Keratinocyte (primary cell): ENCODE data around the gene MRPL45. TPM values are rescaled to one million over a fixed set of nuclear protein-coding genes. Genes with fewer than 3 reads are reported as not detected.

Source experiments
- DNase-seq: peaks from one replicate; pipeline ENCODE4 v3.0.0-alpha.2; 2011; ENCODE audit warnings: low read depth, missing footprints, low spot score
- FAIRE-seq: peaks from 2 replicates; lab custom pipeline; 2011; peaks lifted over from hg19 to GRCh38; lab: Jason Lieb, UNC
- H2AFZ ChIP-seq: 2 replicates; pipeline ENCODE4 v1.6.0; 2012; ENCODE audit warnings: low read length, control low read depth, inconsistent platforms; ENCODE audit not compliant: control insufficient read depth
- H3K27ac ChIP-seq: 2 replicates; pipeline ENCODE4 v1.5.1; 2011; ENCODE audit warnings: low read length; ENCODE audit not compliant: control insufficient read depth, insufficient read depth
- H3K27me3 ChIP-seq: 3 replicates; pipeline ENCODE4 v1.6.0; 2011; ENCODE audit warnings: low read length; ENCODE audit not compliant: control insufficient read depth, insufficient read depth; ENCODE audit errors: extremely low read depth
- H3K36me3 ChIP-seq, 2 experiments: 2 replicates in 1 of 2; 3 replicates in 1 of 2; pipeline ENCODE4 v1.5.1; 2011; ENCODE audit warnings: low read length in 2 of 2, mild to moderate bottlenecking in 1 of 2; ENCODE audit not compliant: control insufficient read depth in 2 of 2, insufficient read depth in 2 of 2; ENCODE audit errors: extremely low read depth in 1 of 2
- H3K4me1 ChIP-seq: 3 replicates; pipeline ENCODE4 v1.5.1; 2011; ENCODE audit warnings: low read length; ENCODE audit not compliant: control insufficient read depth, insufficient read depth; ENCODE audit errors: extremely low read depth
- H3K4me2 ChIP-seq: 3 replicates; pipeline ENCODE4 v1.6.0; 2011; ENCODE audit warnings: low read depth, low read length; ENCODE audit not compliant: control insufficient read depth, insufficient read depth; ENCODE audit errors: extremely low read depth
- H3K4me3 ChIP-seq, 3 experiments: fragments of 200-600 bp in 1 of 3; sonication (generic) in 1 of 3; 2 replicates in 2 of 3; 3 replicates in 1 of 3; pipeline ENCODE4 v1.5.1; 2011 to 2016; ENCODE audit warnings: low read length in 3 of 3, mild to moderate bottlenecking in 3 of 3, control low read depth in 2 of 3, inconsistent platforms in 1 of 3, low read depth in 1 of 3, mixed read lengths in 1 of 3, mixed run types in 1 of 3, moderate library complexity in 1 of 3; ENCODE audit not compliant: control insufficient read depth in 2 of 3, insufficient read depth in 2 of 3; ENCODE audit errors: extremely low read depth in 1 of 3
- H3K79me2 ChIP-seq: 2 replicates; pipeline ENCODE4 v1.6.0; 2012; ENCODE audit warnings: low read length; ENCODE audit not compliant: control insufficient read depth, insufficient read depth
- H3K9ac ChIP-seq: 3 replicates; pipeline ENCODE4 v1.6.0; 2011; ENCODE audit warnings: low read length; ENCODE audit not compliant: control insufficient read depth, insufficient read depth; ENCODE audit errors: extremely low read depth
- H3K9me1 ChIP-seq: 3 replicates; pipeline ENCODE4 v1.6.0; 2011; ENCODE audit warnings: low read length; ENCODE audit not compliant: control insufficient read depth, insufficient read depth; ENCODE audit errors: extremely low read depth
- H3K9me3 ChIP-seq: 2 replicates; pipeline ENCODE4 v1.5.1; 2012; ENCODE audit warnings: low read depth, low read length; ENCODE audit not compliant: control insufficient read depth
- H4K20me1 ChIP-seq: 3 replicates; pipeline ENCODE4 v1.6.0; 2011; ENCODE audit warnings: low read length; ENCODE audit not compliant: control insufficient read depth, insufficient read depth; ENCODE audit errors: extremely low read depth
- EZH2 ChIP-seq: IDR thresholded peaks from one replicate; pipeline ENCODE4 v1.6.1; 2012; ENCODE audit warnings: inconsistent platforms, mild to moderate bottlenecking, low read length, moderate library complexity
- dilution Hi-C: fragments of 300-500 bp; cut with MboI; formaldehyde crosslinking; loops from one replicate; pipeline ENCODE4 v1.7.0; 2020; ENCODE audit warnings: low sequenced_read_pairs; ENCODE audit not compliant: extremely low pct_ligation_motif_present
- polyA plus RNA-seq, 5 experiments: library from polyadenylated mRNA; depleted of rRNA in 3 of 5; stranded (reverse) in 3 of 5; stranded (forward) in 1 of 5; unstranded in 1 of 5; fragments of >200 nt; gene quantifications; 1 replicate in 1 of 5; 2 replicates in 3 of 5; 3 replicates in 1 of 5; pipeline versions ENCODE4 v1.2.1 to v1.2.3, GENCODE V29; 2011 to 2012; ENCODE audit warnings: missing spikeins in 2 of 5, low read depth in 1 of 5, low replicate concordance in 1 of 5
- TF ChIP-seq, protein P1 (sequence below), 3 experiments: IDR thresholded peaks in 1 of 3; conservative IDR thresholded peaks in 1 of 3; optimal IDR thresholded peaks in 1 of 3; 2 replicates in 2 of 3; 3 replicates in 1 of 3; pipeline versions ENCODE3 to v1.5.1; 2011; ENCODE audit warnings: low read length in 3 of 3, mild to moderate bottlenecking in 3 of 3, moderate library complexity in 2 of 3, control low read depth in 1 of 3, inconsistent platforms in 1 of 3; ENCODE audit not compliant: insufficient read depth in 2 of 3; ENCODE audit errors: extremely low read depth in 1 of 3

MRPL45 gene
- polyA plus RNA-seq, 1 donor (not counting 4 experiments of a cell fraction or from before 2014, with no cell fraction given) = 64.9 TPM

DNA sequence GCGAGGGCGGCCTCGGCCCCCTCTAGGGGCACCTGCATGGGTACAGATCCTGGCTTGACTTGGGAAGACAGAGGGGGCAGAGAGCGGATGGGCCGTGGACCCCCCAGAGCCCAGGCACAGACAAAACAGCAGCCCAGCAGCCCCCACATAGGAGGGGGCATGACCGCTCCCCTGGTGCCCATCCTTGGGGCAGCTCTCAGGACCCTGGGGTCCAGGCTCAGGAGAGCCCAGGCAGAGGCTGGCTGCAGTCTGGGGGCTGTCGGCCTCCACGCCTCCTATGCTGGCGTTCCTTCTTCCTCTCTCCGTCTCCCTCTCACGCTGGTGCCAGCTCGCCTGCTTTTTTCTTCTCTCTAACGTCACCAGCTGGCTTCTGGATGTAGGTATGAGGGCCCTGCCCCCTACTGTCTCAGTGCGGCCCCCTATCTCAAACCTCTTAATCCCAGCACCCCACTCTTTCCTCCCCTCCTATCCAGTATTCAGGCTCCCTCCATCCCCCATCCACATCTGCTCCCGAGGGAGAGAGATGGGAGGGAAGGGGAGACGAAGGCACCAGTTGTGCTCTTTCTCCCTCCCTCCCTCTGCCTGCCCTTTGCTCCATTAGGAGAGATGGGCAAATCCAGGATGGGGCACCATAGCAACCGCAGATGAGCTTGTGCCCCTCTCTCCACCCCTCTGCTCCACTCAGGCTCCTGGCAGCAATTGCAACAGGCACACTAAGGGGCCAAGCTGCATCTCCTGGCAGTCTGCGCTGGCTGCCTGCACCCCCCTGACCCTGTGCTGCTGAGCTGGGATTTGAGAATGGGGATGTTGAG lies 46.8 kb downstream of the MRPL45 start, which contains the start of gene GPR179:
Gene GPR179, minus strand, starts transcription at position 349 of the 812 bp plus-strand sequence. Its CDS starts 167 bp downstream, at position 182.
- no peaks in the 10 kb centered on the region for H3K9me3 ChIP-seq
- no peak for FAIRE-seq
- TF ChIP-seq, protein P1, sequence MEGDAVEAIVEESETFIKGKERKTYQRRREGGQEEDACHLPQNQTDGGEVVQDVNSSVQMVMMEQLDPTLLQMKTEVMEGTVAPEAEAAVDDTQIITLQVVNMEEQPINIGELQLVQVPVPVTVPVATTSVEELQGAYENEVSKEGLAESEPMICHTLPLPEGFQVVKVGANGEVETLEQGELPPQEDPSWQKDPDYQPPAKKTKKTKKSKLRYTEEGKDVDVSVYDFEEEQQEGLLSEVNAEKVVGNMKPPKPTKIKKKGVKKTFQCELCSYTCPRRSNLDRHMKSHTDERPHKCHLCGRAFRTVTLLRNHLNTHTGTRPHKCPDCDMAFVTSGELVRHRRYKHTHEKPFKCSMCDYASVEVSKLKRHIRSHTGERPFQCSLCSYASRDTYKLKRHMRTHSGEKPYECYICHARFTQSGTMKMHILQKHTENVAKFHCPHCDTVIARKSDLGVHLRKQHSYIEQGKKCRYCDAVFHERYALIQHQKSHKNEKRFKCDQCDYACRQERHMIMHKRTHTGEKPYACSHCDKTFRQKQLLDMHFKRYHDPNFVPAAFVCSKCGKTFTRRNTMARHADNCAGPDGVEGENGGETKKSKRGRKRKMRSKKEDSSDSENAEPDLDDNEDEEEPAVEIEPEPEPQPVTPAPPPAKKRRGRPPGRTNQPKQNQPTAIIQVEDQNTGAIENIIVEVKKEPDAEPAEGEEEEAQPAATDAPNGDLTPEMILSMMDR (optimal IDR thresholded peaks at IDR 0.05 in 1 of 3, IDR thresholded peaks at IDR 0.05 in 1 of 3, conservative IDR thresholded peaks at IDR 0.05 in 1 of 3; ENCODE audit: extremely low read depth in 1 of 3, insufficient read depth in 2 of 3, low read length in 3 of 3) = no peak
- no peak for TF ChIP-seq EZH2
- no peak within 1 kb of the TSS for H3K4me3 ChIP-seq
- H3K27me3 ChIP-seq = peaks cover 7% of the 10 kb centered on the region
- no peaks in the 10 kb centered on the region for H3K79me2 ChIP-seq
- dilution Hi-C loops = no loop called here
- no peaks in the 10 kb centered on the region for H3K9me1 ChIP-seq
- H4K20me1 ChIP-seq = no peaks in the 10 kb centered on the region
- no peak within 1 kb of the TSS for H3K4me2 ChIP-seq
- no peak within 1 kb of the TSS for H2AFZ ChIP-seq
- H3K27ac ChIP-seq = no peak within 1 kb of the TSS
- H3K36me3 ChIP-seq = no peaks in the 10 kb centered on the region
- DNase-seq = no peak
- H3K9ac ChIP-seq = no peak within 1 kb of the TSS
- peaks cover 4% of the 10 kb centered on the region for H3K4me1 ChIP-seq

DNA sequence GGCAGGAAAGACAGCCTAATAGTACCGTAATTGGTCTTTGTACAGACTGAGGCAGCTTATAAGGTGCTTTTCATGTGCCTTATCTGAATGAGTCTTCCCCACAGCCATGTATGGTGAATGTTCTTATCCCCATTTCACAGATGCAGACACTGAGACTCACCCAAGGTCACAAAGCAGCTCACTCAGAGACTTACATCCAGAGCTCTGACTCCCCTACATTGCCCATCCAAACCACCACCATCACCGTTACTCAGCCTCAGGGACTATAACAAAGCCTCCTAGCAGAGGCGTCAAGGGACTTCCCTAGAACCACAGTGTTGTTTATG lies 47.4 kb downstream of the MRPL45 start:
- Histone ChIP-seq H3K27me3 (peaks cover 7% of the 10 kb centered on the region), H4K20me1 (no peaks in the 10 kb centered on the region), H3K9me1 (no peaks in the 10 kb centered on the region), H3K4me1 (peaks cover 4% of the 10 kb centered on the region), H3K4me2 (no peak overlapping the region), H3K79me2 (no peaks in the 10 kb centered on the region), H3K9me3 (no peaks in the 10 kb centered on the region), H3K27ac (no peak overlapping the region), H3K4me3 (no peak overlapping the region), H3K36me3 (no peaks in the 10 kb centered on the region), H2AFZ (no peak overlapping the region), H3K9ac (no peak overlapping the region)
- FAIRE-seq (no peak), DNase-seq (no peak)
- no peak for TF ChIP-seq EZH2
- TF ChIP-seq, protein P1 (optimal IDR thresholded peaks at IDR 0.05 in 1 of 3, IDR thresholded peaks at IDR 0.05 in 1 of 3, conservative IDR thresholded peaks at IDR 0.05 in 1 of 3; ENCODE audit: extremely low read depth in 1 of 3, insufficient read depth in 2 of 3, low read length in 3 of 3) = no peak
- dilution Hi-C loops = no loop called here
